SK-N-SH (cell line): ENCODE data around the gene SMIM27. TPM values are rescaled to one million over a fixed set of nuclear protein-coding genes. Genes with fewer than 3 reads are reported as not detected.

Experiments
- CTCF ChIA-PET: fragments of 300-600, 350-600 bp; formaldehyde crosslinking; extraction: SDS; loops from one replicate; lab custom pipeline; 2021; lab: Yijun Ruan, JAX
- POLR2A ChIA-PET: fragments of 350-600 bp; sonication (Branson Sonifier 250); formaldehyde crosslinking; extraction: SDS; loops from one replicate; lab custom pipeline; 2020; ENCODE audit warnings: antibody characterized with exemption, inconsistent platforms; lab: Yijun Ruan, JAX
- DNase-seq: peaks from one replicate; pipeline ENCODE4 v3.0.0; 2012
- H2AFZ ChIP-seq: fragments of 200-600 bp; sonication (generic); 2 replicates; pipeline ENCODE4 v1.8.1; 2016; ENCODE audit warnings: antibody characterized with exemption, mild to moderate bottlenecking, low read depth
- H3F3A ChIP-seq: fragments of 200-600 bp; sonication (generic); replicated peaks from 2 replicates; pipeline ENCODE3; 2016; ENCODE audit warnings: antibody characterized with exemption, mild to moderate bottlenecking; ENCODE audit not compliant: insufficient read depth
- H3K27ac ChIP-seq, 2 experiments: fragments of 200-500 bp in 1 of 2; fragments of 200-600 bp in 1 of 2; sonication (Bioruptor generic) in 1 of 2; sonication (generic), shearing (Covaris generic) in 1 of 2; 2 replicates each; pipeline versions ENCODE4 v1.5.1 to v1.6.1; 2014 to 2016; ENCODE audit warnings: low read depth in 2 of 2, inconsistent platforms in 1 of 2, low read length in 1 of 2, mild to moderate bottlenecking in 1 of 2, mixed read lengths in 1 of 2
- H3K27me3 ChIP-seq: fragments of 200-600 bp; sonication (generic), shearing (Covaris generic); 2 replicates; pipeline ENCODE4 v1.6.1; 2016; ENCODE audit warnings: mixed run types; ENCODE audit not compliant: insufficient read depth
- H3K36me3 ChIP-seq, 2 experiments: fragments of 200-500 bp in 1 of 2; fragments of 200-600 bp in 1 of 2; sonication (Bioruptor generic) in 1 of 2; sonication (generic) in 1 of 2; replicated peaks in 1 of 2; 2 replicates each; pipeline versions ENCODE3 to v1.5.1; 2014 to 2016; ENCODE audit warnings: low read length in 1 of 2, mild to moderate bottlenecking in 1 of 2; ENCODE audit not compliant: insufficient read depth in 2 of 2, control insufficient read depth in 1 of 2
- H3K4me1 ChIP-seq, 2 experiments: fragments of 200-500 bp in 1 of 2; fragments of 200-600 bp in 1 of 2; sonication (Bioruptor generic) in 1 of 2; sonication (generic), shearing (Covaris generic) in 1 of 2; 2 replicates each; pipeline versions ENCODE4 v1.5.1 to v1.6.1; 2014 to 2016; ENCODE audit warnings: low read depth in 1 of 2, low read length in 1 of 2, mixed run types in 1 of 2; ENCODE audit not compliant: insufficient read depth in 2 of 2, control insufficient read depth in 1 of 2
- H3K4me2 ChIP-seq: fragments of 200-600 bp; sonication (generic), shearing (Covaris generic); 2 replicates; pipeline ENCODE4 v1.6.1; 2017; ENCODE audit warnings: mixed run types
- H3K4me3 ChIP-seq, 2 experiments: fragments of 200-500 bp in 1 of 2; fragments of 200-600 bp in 1 of 2; sonication (Bioruptor generic) in 1 of 2; sonication (generic), shearing (Covaris generic) in 1 of 2; 2 replicates each; pipeline versions ENCODE4 v1.5.1 to v1.8.1; 2014 to 2016; ENCODE audit warnings: low read depth in 2 of 2, inconsistent platforms in 1 of 2, low read length in 1 of 2, mild to moderate bottlenecking in 1 of 2, mixed read lengths in 1 of 2, moderate library complexity in 1 of 2
- H3K79me2 ChIP-seq: fragments of 200-600 bp; sonication (generic); 2 replicates; pipeline ENCODE4 v1.8.1; 2017; ENCODE audit warnings: mild to moderate bottlenecking; ENCODE audit not compliant: insufficient read depth
- H3K9ac ChIP-seq: fragments of 200-600 bp; sonication (generic); 2 replicates; pipeline ENCODE4 v1.6.1; 2017; ENCODE audit warnings: mixed run types
- H3K9me2 ChIP-seq: fragments of 200-600 bp; sonication (generic); 2 replicates; pipeline ENCODE4 v1.6.1; 2017; ENCODE audit warnings: mixed run types
- H3K9me3 ChIP-seq: fragments of 200-600 bp; sonication (generic); 2 replicates; pipeline ENCODE4 v1.6.1; 2017; ENCODE audit warnings: mixed run types, mild to moderate bottlenecking, moderate library complexity
- H4K20me1 ChIP-seq: fragments of 200-600 bp; sonication (generic); 2 replicates; pipeline ENCODE4 v1.6.1; 2017; ENCODE audit warnings: mild to moderate bottlenecking, mixed run types; ENCODE audit not compliant: insufficient read depth
- CHD2 ChIP-seq: fragments of 150-350 bp; IDR thresholded peaks from 2 replicates; pipeline ENCODE4 v1.6.1; 2018; ENCODE audit warnings: low read length; ENCODE audit not compliant: partially characterized antibody
- CTCF ChIP-seq: fragments of 200-600 bp; sonication (generic); IDR thresholded peaks from 2 replicates; pipeline ENCODE4 v1.6.1; 2017; ENCODE audit warnings: antibody characterized with exemption, mild to moderate bottlenecking, moderate library complexity
- ELF1 ChIP-seq: IDR thresholded peaks from 2 replicates; pipeline ENCODE4 v1.4.0; 2012
- EP300 ChIP-seq, 2 experiments: IDR thresholded peaks; 2 replicates each; pipeline versions ENCODE4 v1.4.0 to v1.6.1; 2012; ENCODE audit warnings: borderline replicate concordance in 1 of 2, low read depth in 1 of 2, low read length in 1 of 2
- FOSL2 ChIP-seq: IDR thresholded peaks from 2 replicates; pipeline ENCODE4 v1.4.0; 2012; ENCODE audit warnings: low read depth, mild to moderate bottlenecking, moderate library complexity, borderline replicate concordance
- GATA2 ChIP-seq: sonication (generic); formaldehyde crosslinking; IDR thresholded peaks from 2 replicates; pipeline ENCODE4 v1.5.0; 2020; ENCODE audit warnings: mild to moderate bottlenecking, missing genetic modification reagents
- JUND ChIP-seq: IDR thresholded peaks from 2 replicates; pipeline ENCODE4 v1.4.0; 2012
- MXI1 ChIP-seq: IDR thresholded peaks from 2 replicates; pipeline ENCODE4 v1.6.1; 2012; ENCODE audit warnings: mild to moderate bottlenecking, low read depth, low read length, improper control_type of control experiment
- POLR2AphosphoS5 ChIP-seq: IDR thresholded peaks from 2 replicates; pipeline ENCODE4 v1.6.1; 2012; ENCODE audit warnings: low read depth, low read length
- RAD21 ChIP-seq: IDR thresholded peaks from 2 replicates; pipeline ENCODE4 v1.6.1; 2012; ENCODE audit warnings: mild to moderate bottlenecking, low read length
- SIN3A ChIP-seq: IDR thresholded peaks from 2 replicates; pipeline ENCODE4 v1.6.1; 2012; ENCODE audit warnings: low read depth, mild to moderate bottlenecking, low read length, moderate library complexity, borderline replicate concordance
- SMC3 ChIP-seq: IDR thresholded peaks from 2 replicates; pipeline ENCODE4 v1.6.1; 2012; ENCODE audit warnings: low read depth, low read length, improper control_type of control experiment
- TAF1 ChIP-seq: IDR thresholded peaks from 2 replicates; pipeline ENCODE4 v1.6.1; 2012; ENCODE audit warnings: low read depth, mild to moderate bottlenecking, low read length, moderate library complexity, borderline replicate concordance
- TCF12 ChIP-seq: IDR thresholded peaks from 2 replicates; pipeline ENCODE4 v1.4.0; 2012
- USF1 ChIP-seq: IDR thresholded peaks from 2 replicates; pipeline ENCODE4 v1.4.0; 2012; ENCODE audit warnings: low read depth, borderline replicate concordance
- WGBS: methylation state at CpG from one replicate; pipeline ENCODE4 v1.1.6; 2017; ENCODE audit warnings: low lambda C conversion rate; 5-methylcytosine and 5-hydroxymethylcytosine counted together
- polyA plus RNA-seq, 3 experiments: library from polyadenylated mRNA; depleted of rRNA; stranded (reverse); fragments of >200 nt; gene quantifications; 2 replicates each; pipeline ENCODE4 v1.2.3, GENCODE V29; 2012

The SMIM27 gene
- polyA plus RNA-seq, 1 of the 3 experiments (the other 2 are of a cell fraction): 6.0 TPM

- CTCF ChIA-PET: no interaction called here
- Histone ChIP-seq H3K4me3 (no peak overlapping the region), H3K4me2 (no peak overlapping the region)
- TF ChIP-seq GATA2 (CRISPR knock-in tag) (peak; percentile 59; the same call in 1 of the 2 replicates), CTCF (no peak), EP300 (IDR thresholded peaks at IDR 0.05; ENCODE audit: borderline replicate concordance in 1 of 2, low read depth in 1 of 2, low read length in 1 of 2) (peak in 1 of 2 experiments; percentile 51; a peak in 1 of 4 replicates)
- TF ChIP-seq, all 33 proteins: peak for 2
- Histone ChIP-seq H3K27me3 (no peaks in the 10 kb centered on the region), H3K4me1 (peaks cover 17 to 18% of the 10 kb centered on the region in 2 experiments; a peak in 3 of 4 replicates), H2AFZ (no peak overlapping the region), H3K9me2 (no peaks in the 10 kb centered on the region), H3K79me2 (peaks cover 62% of the 10 kb centered on the region), H3K9ac (no peak overlapping the region; the same call in 1 of the 2 replicates), H3K9me3 (no peaks in the 10 kb centered on the region), H4K20me1 (peaks cover 10% of the 10 kb centered on the region; the same call in 1 of the 2 replicates), H3F3A (peaks cover 4% of the 10 kb centered on the region), H3K27ac (no peak overlapping the region; a peak in 1 of 4 replicates), H3K36me3 (peaks cover 25 to 30% of the 10 kb centered on the region in 2 experiments)
- no peak for DNase-seq
- 92% methylated on average over 4 of the region's 4 CpGs for WGBS
- POLR2A ChIA-PET: no interaction called here
Measured at GRCh38 chr9:32570262-32570661, 18.1 kb downstream of the SMIM27 start.

- TF ChIP-seq ELF1 (no peak), USF1 (peak; percentile 70), FOSL2 (no peak), TCF12 (no peak), CTCF (peak; percentile 79), RAD21 (peak; percentile 65), POLR2AphosphoS5 (no peak), MXI1 (peak; percentile 80), TAF1 (0 out of 2 replicates have a peak, but pooled peaks have one; percentile 26), CHD2 (peak; percentile 39), SIN3A (0 out of 2 replicates have a peak, but pooled peaks have one; percentile 46), JUND (no peak), SMC3 (peak; percentile 67)
- H3K9me3 ChIP-seq: no peaks in the 10 kb centered on the region
- no peaks in the 10 kb centered on the region for H3K27me3 ChIP-seq
- H3K4me3 ChIP-seq: peak overlapping the region; percentile 86 to 100
- H3K9ac ChIP-seq: peak overlapping the region; percentile 75
- WGBS: 2% methylated on average over 12 of the region's 17 CpGs
- peak; percentile 79 for DNase-seq
- peaks cover 4% of the 10 kb centered on the region for H3F3A ChIP-seq
- H3K27ac ChIP-seq: peak overlapping the region; percentile 65 to 69
- peaks cover 17 to 18% of the 10 kb centered on the region in 2 experiments; a peak in 3 of 4 replicates for H3K4me1 ChIP-seq
- H3K9me2 ChIP-seq: no peaks in the 10 kb centered on the region
- H3K79me2 ChIP-seq: peaks cover 52% of the 10 kb centered on the region
- H2AFZ ChIP-seq: peak overlapping the region; percentile 74
- H3K4me2 ChIP-seq: peak overlapping the region; percentile 88
- H4K20me1 ChIP-seq: peaks cover 10% of the 10 kb centered on the region; the same call in 1 of the 2 replicates
- H3K36me3 ChIP-seq: peaks cover 12% of the 10 kb centered on the region in 2 experiments
- ChIA-PET POLR2A (interaction anchor here (0.8 to 1.3 kb wide), 3 partner anchors 20 to 46 kb away, joined by 3 to 5 read pairs (median 4); partner anchors contain the start of genes RIGI, SMIM27 and TOPORS), CTCF (interaction anchor here (0.6 to 20.6 kb wide), 16 partner anchors 9 to 453 kb away, joined by 3 to 620 read pairs (median 4); partner anchors contain the start of genes ACO1, DNAJA1, RIGI and SMIM27)
Measured at GRCh38 chr9:32571969-32572899, 20.1 kb downstream of the SMIM27 start.
